Osteoblast (primary cell): ENCODE data around the gene SMAD3. TPM values are rescaled to one million over a fixed set of nuclear protein-coding genes. Genes with fewer than 3 reads are reported as not detected.

ENCODE experiments used
- DNase-seq: peaks from one replicate; pipeline ENCODE4 v3.0.0; 2011; ENCODE audit warnings: low spot score, mixed read lengths; ENCODE audit not compliant: insufficient read length; ENCODE audit errors: missing footprints
- H2AFZ ChIP-seq: 2 replicates; pipeline ENCODE4 v1.6.0; 2011; ENCODE audit warnings: mild to moderate bottlenecking, low read length
- H3K27ac ChIP-seq: 2 replicates; pipeline ENCODE4 v1.5.1; 2011; ENCODE audit warnings: mild to moderate bottlenecking, low read depth, low read length, moderate library complexity
- H3K27me3 ChIP-seq: 2 replicates; pipeline ENCODE4 v1.6.0; 2012; ENCODE audit warnings: mild to moderate bottlenecking, control low read depth, inconsistent platforms, low read length, moderate library complexity; ENCODE audit not compliant: insufficient read depth
- H3K36me3 ChIP-seq: 2 replicates; pipeline ENCODE4 v1.5.1; 2011; ENCODE audit warnings: mild to moderate bottlenecking, low read length, control low read depth, moderate library complexity; ENCODE audit not compliant: insufficient read depth
- H3K4me1 ChIP-seq: 2 replicates; pipeline ENCODE4 v1.5.1; 2011; ENCODE audit warnings: mild to moderate bottlenecking, low read length, control low read depth, moderate library complexity; ENCODE audit not compliant: insufficient read depth
- H3K4me2 ChIP-seq: 2 replicates; pipeline ENCODE4 v1.6.0; 2011; ENCODE audit warnings: mild to moderate bottlenecking, low read length; ENCODE audit not compliant: insufficient read depth
- H3K4me3 ChIP-seq: fragments of 200-600 bp; sonication (generic); 3 replicates; pipeline ENCODE4 v1.5.1; 2012; ENCODE audit warnings: mild to moderate bottlenecking, low read length, inconsistent platforms; ENCODE audit not compliant: insufficient read depth
- H3K79me2 ChIP-seq: 2 replicates; pipeline ENCODE4 v1.6.0; 2012; ENCODE audit warnings: mild to moderate bottlenecking, low read length, control low read depth, inconsistent platforms; ENCODE audit not compliant: insufficient read depth
- H3K9me3 ChIP-seq: 2 replicates; pipeline ENCODE4 v1.5.1; 2011; ENCODE audit warnings: low read depth, low read length, control low read depth
- H4K20me1 ChIP-seq: 2 replicates; pipeline ENCODE4 v1.6.0; 2012; ENCODE audit warnings: mild to moderate bottlenecking, low read length, control low read depth; ENCODE audit not compliant: insufficient read depth
- CTCF ChIP-seq: IDR thresholded peaks from 2 replicates; pipeline ENCODE4 v1.5.1; 2011; ENCODE audit warnings: mild to moderate bottlenecking, low read depth, low read length, moderate library complexity; ENCODE audit errors: extremely low read depth
- total RNA-seq: library from RNA; depleted of rRNA; stranded (reverse); fragments of >200 nt; gene quantifications from 2 replicates; pipeline ENCODE4 v1.2.3, GENCODE V29; 2012

The SMAD3 gene
- total RNA-seq, 1 donor: 60.1 TPM

- H4K20me1 ChIP-seq: no peaks in the 10 kb centered on the region
- DNase-seq: no peak
- H3K4me2 ChIP-seq: no peak overlapping the region
- peaks cover 63% of the 10 kb centered on the region for H3K36me3 ChIP-seq
- TF ChIP-seq CTCF: no peak
- no peaks in the 10 kb centered on the region for H3K9me3 ChIP-seq
- peaks cover 5% of the 10 kb centered on the region for H3K79me2 ChIP-seq
- peaks cover 52% of the 10 kb centered on the region for H3K4me1 ChIP-seq
- H3K27ac ChIP-seq: peak overlapping the region; percentile 80
- H3K4me3 ChIP-seq: no peak overlapping the region
- H3K27me3 ChIP-seq: no peaks in the 10 kb centered on the region
- no peak overlapping the region for H2AFZ ChIP-seq
These were observed 129.0 kb downstream of the SMAD3 start for GRCh38 chr15:67194171-67195114.

GRCh38 chr15:67195305-67195704 lies 129.9 kb downstream of the SMAD3 start:
- no peak overlapping the region for H3K4me3 ChIP-seq
- no peak overlapping the region for H2AFZ ChIP-seq
- peak overlapping the region; percentile 80 for H3K27ac ChIP-seq
- H3K27me3 ChIP-seq: no peaks in the 10 kb centered on the region
- no peak for DNase-seq
- no peaks in the 10 kb centered on the region for H4K20me1 ChIP-seq
- H3K36me3 ChIP-seq: peaks cover 55% of the 10 kb centered on the region
- no peak for TF ChIP-seq CTCF
- no peak overlapping the region for H3K4me2 ChIP-seq
- peaks cover 5% of the 10 kb centered on the region for H3K79me2 ChIP-seq
- H3K4me1 ChIP-seq: peaks cover 61% of the 10 kb centered on the region
- H3K9me3 ChIP-seq: no peaks in the 10 kb centered on the region

GRCh38 chr15:67196222-67196621 lies 130.8 kb downstream of the SMAD3 start:
- Histone ChIP-seq H3K4me2 (peak overlapping the region; percentile 2), H3K79me2 (peaks cover 5% of the 10 kb centered on the region), H3K4me3 (no peak overlapping the region), H3K27me3 (no peaks in the 10 kb centered on the region), H3K4me1 (peaks cover 70% of the 10 kb centered on the region), H4K20me1 (no peaks in the 10 kb centered on the region), H3K27ac (peak overlapping the region; percentile 80), H2AFZ (no peak overlapping the region), H3K36me3 (peaks cover 46% of the 10 kb centered on the region), H3K9me3 (no peaks in the 10 kb centered on the region)
- TF ChIP-seq CTCF: no peak
- peak; percentile 83 for DNase-seq

GRCh38 chr15:67196672-67197363 lies 131.4 kb downstream of the SMAD3 start:
- H3K27me3 ChIP-seq: no peaks in the 10 kb centered on the region
- H3K27ac ChIP-seq: peak overlapping the region; percentile 80
- H3K4me1 ChIP-seq: peaks cover 73% of the 10 kb centered on the region
- no peaks in the 10 kb centered on the region for H3K9me3 ChIP-seq
- no peak overlapping the region for H2AFZ ChIP-seq
- peaks cover 40% of the 10 kb centered on the region for H3K36me3 ChIP-seq
- peak overlapping the region; percentile 2 for H3K4me2 ChIP-seq
- peaks cover 5% of the 10 kb centered on the region for H3K79me2 ChIP-seq
- TF ChIP-seq CTCF: no peak
- peak; percentile 93 for DNase-seq
- no peaks in the 10 kb centered on the region for H4K20me1 ChIP-seq
- H3K4me3 ChIP-seq: no peak overlapping the region
